Measurements from ENCODE around the gene CCDC142.

- TF ChIP-seq CTCF (IDR thresholded peaks at IDR 0.05) (no peak), POLR2A (IDR thresholded peaks at IDR 0.05) (no peak)
These were observed 43.9 kb upstream of the CCDC142 start for GRCh38 chr2:74526649-74527230.

Data from Peyer's patch (tissue), 4 donors.